GM19468 (cell line): ENCODE data around the gene DLAT.
"Not testable (repeated sequence)": the region's sequence is repeated elsewhere in the genome, so short reads cannot be mapped to it uniquely, and the experiment has no call there.

Source experiments
- ATAC-seq: cut with Tn5 transposase; IDR thresholded peaks from one replicate; pipeline ENCODE4 v1.9.1; 2021; ENCODE audit warnings: mild to moderate bottlenecking, moderate library complexity, moderate number of reproducible peaks; ENCODE audit not compliant: unreplicated experiment; ENCODE audit errors: extremely low read depth

DLAT gene

GRCh38 chr11:112042961-112043304 is 17.7 kb downstream of the DLAT start:
- no peak for ATAC-seq

- no peak for ATAC-seq
These were observed 19.8 kb downstream of the DLAT start for GRCh38 chr11:112044961-112045360.

DNA sequence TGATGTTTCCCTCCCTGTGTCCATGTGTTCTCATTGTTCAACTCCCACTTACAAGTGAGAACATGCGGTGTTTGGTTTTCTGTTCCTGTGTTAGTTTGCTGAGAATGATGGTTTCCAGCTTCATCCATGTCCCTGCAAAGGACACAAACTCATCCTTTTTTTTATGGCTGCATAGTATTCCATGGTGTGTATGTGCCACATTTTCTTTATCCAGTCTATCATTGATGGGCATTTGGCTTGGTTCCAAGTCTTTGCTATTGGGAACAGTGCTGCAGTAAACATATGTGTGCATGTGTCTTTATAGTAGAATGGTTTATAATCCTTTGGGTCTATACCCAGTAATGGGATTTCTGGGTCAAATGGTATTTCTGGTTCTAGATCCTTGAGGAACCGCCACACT is 21.4 kb downstream of the DLAT start:
- ATAC-seq: not testable (repeated sequence)

GRCh38 chr11:112048256-112048655 is 23.0 kb downstream of the DLAT start:
- not testable (repeated sequence) for ATAC-seq

- no peak for ATAC-seq
These were observed 24.6 kb downstream of the DLAT start for GRCh38 chr11:112049777-112050176.

DNA sequence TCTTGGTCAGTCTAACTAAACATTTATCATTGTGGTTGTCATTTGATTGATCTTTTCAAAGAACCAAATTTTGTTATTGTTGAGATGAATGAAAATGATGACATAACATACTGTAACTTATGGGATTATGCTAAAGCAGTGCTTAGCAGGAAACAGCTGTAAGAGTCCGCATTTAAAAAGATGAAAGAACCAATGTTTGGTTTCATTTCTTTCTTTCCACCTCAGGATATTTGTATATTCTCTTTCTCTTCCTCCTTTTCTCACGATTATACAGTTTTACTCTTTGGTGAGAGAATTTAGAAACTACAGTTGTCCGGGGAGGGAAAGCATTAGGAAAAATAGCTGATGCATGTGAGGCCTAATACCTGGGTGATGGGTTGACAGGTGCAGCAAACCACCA is 25.5 kb downstream of the DLAT start:
- ATAC-seq: peak; percentile 78

DNA sequence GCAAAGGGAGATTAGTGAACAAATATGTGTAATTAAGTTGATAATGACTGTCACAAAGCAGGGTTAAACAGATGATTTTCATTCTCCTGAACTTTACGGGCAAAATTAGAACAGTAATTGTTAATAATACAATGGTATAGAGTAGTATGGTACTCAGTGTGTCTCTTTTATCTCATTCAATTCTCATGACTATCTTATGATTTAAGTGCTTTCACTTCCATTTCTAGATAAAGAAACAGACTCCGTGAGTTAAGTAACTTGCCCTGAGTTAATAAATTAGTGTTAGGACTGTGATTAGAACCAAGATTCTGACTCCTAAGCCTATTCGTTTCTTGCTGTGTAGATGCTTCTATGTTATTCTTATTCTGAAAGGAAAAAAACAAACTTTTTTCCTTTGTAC is 26.6 kb downstream of the DLAT start:
- ATAC-seq: no peak

GRCh38 chr11:112057170-112057569 is 32.0 kb downstream of the DLAT start:
- ATAC-seq: no peak

DNA sequence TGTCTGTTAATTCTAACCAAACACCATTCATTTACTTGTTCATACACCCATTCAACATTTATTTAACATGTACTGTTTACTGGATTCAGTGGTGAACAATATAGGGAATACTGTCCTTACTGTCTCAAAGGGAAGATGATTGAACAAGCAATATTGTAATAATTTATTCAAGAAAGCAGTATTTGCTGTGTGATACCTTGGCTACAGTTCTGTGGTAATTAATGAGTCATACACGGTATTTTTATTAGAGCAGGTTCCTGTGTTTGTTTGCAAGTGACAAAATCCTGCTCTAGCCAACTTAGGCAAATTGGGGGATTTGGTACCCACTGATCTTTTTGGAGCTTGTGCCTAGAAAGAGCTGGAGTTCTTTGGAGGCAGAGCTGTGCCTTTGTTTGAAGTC is 32.9 kb downstream of the DLAT start:
- ATAC-seq: no peak

GRCh38 chr11:112062923-112063322 is 37.7 kb downstream of the DLAT start:
- no peak for ATAC-seq

- peak; percentile 39 for ATAC-seq
These were observed 49.0 kb downstream of the DLAT start, which contains the start of the genes NKAPD1 and PIH1D2 for GRCh38 chr11:112073941-112074811. Gene NKAPD1 (plus strand): TSS chr11:112074299. CDS start chr11:112075575, 1,276 bp downstream. Gene PIH1D2 (minus strand): TSS chr11:112074017. CDS start chr11:112073174, 843 bp downstream.

GRCh38 chr11:112082729-112083128 is 57.5 kb downstream of the DLAT start:
- no peak for ATAC-seq

DNA sequence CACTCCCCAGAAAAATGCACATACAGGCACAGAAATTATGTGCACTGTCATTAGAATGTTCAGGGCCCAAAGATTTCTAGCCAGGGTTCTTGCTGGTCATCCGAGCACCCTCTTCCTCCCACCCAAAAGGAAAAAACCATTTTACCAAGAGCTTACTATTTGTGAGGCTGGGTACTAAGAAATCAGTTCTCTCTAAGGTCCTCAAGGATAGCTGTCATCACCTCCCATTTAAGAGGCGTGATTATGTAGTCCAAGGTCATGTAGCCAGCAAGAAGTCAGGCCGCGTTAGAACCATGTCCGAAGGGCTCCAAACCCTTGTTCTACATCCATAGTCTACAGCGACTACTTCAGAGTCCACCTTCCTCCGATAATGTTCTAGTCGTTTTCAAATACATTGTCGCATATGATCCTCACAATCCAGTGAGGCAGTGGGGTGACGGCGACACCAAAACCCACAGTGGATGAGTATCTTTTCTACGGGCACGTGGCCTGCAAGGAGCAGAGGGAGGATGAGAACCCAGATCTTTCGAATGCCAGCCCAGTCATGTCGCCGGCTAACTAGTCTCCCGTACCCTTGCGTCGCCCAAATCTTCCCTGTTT is 60.7 kb downstream of the DLAT start:
- ATAC-seq: peak; percentile 9

DNA sequence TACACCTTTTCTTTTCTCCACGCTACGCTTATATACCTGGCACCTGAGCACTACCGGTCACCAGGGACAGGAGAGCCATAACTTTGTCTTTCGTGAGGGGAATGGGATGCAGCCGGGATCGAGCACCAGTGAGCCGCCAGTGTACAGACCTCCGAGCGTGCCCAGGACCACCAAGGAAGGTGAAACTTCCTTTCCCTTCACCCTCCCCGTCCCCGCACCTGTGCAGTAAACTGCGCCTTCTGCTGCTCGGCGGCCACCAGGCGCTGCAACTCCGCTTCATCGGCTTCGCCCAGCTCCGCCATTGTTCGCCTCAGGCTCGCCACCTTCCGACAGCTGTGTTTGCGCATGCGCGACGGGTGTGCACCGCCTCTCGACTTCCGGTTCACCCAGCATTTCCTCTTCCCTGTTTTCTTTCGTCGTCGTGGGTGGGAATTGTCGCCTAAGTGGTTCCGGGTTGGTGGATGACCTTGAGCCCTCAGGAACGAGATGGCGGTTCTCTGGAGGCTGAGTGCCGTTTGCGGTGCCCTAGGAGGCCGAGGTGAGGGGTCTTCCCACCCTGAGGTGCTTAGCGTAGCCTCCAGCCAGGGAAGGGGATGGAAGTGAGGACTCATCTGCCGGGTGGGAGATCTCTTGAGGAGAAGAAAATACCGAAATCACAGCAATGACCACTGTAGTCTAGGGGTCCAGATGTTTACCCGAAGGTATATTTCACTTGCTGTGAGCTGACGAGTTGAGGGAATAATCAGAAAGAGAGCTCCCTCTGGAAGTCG is 61.4 kb downstream of the DLAT start, which contains the start of the genes SDHD and TIMM8B:
SDHD (plus strand) TSS at position 452 of the 770 bp plus-strand sequence; CDS start at position 487, 35 bp downstream.
TIMM8B (minus strand) TSS at position 335 of the 770 bp plus-strand sequence; CDS start at position 302, 33 bp downstream.
- ATAC-seq: peak; percentile 78

- ATAC-seq: no peak
These were observed 62.0 kb downstream of the DLAT start for GRCh38 chr11:112087212-112087611.

DNA sequence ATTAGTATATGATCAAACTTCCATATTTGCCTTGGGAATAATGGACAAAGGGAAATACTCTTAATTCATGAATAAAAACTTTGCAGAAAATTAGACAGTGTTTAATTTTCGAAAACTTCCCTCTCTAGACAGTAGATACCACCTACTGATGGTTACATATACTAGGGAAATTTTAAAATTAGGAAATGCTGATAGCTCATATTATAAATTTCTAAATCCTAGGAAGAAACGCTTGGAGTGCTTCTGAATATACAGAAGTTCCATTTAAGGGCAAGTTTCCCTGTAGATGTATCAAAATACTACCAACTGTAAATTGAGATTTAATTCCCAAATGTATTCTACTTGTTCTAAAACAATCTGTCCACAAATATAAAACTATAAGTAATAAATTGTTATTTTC is 70.1 kb downstream of the DLAT start:
- not testable (repeated sequence) for ATAC-seq

- no peak for ATAC-seq
These were observed 71.0 kb downstream of the DLAT start for GRCh38 chr11:112096194-112096593.

- ATAC-seq: no peak
These were observed 72.7 kb downstream of the DLAT start for GRCh38 chr11:112097734-112098528.

GRCh38 chr11:112100462-112100861 is 75.3 kb downstream of the DLAT start:
- no peak for ATAC-seq

DNA sequence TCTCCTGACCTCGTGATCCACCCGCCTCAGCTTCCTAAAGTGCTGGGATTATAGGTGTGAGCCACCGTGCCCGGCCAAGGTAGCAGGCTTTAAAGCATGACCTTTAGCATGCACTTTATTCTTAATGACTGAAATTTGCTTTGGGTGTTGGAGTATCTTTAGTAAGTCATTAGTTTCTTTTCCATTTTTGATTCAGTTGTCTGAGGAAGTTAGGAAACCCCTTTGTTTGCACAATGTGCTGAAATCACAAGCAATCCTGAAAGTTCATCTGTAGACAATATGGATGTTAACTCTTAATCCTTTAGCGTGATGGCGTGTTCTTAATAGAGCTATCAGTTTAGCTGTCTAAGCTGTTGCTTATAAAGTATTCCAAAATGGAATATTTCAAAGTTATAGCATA is 78.2 kb downstream of the DLAT start:
- no peak for ATAC-seq
